Dedifferentiated amniotic fluid mesenchymal stem cell (primary cell): Measurements from ENCODE around the gene ACTR1B.
"Not testable (repeated sequence)": the region's sequence is repeated elsewhere in the genome, so short reads cannot be mapped to it uniquely, and the experiment has no call there.

Experiments
- DNase-seq: peaks from one replicate; pipeline ENCODE4 v3.0.0-alpha.2; 2016; ENCODE audit errors: extremely low spot score

ACTR1B gene

DNA sequence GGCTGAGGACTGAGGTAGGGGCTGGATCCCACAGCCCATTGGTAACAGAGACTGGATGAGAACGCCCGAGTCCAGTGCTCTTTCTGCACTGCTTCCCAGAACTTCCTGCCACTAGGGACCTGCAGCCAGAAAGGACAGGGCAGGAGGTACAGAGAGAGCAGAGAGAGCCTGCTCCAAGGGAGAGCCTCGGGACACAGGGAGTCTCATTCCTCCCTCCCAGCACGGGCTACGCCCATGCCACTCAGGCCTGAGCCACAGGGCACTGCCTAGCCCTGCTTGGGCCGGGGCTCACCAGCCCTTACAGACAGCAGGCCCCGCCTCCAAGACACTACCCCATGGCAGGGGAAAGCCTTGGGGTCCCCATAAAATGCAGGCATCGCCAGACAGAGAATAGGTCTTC, 48.1 kb downstream of the ACTR1B start:
- not testable (repeated sequence) for DNase-seq

GRCh38 chr2:97611895-97612294, 51.9 kb downstream of the ACTR1B start:
- DNase-seq: not testable (repeated sequence)

GRCh38 chr2:97608745-97609144, 55.1 kb downstream of the ACTR1B start:
- not testable (repeated sequence) for DNase-seq
